ENCODE data around the gene ASPN.

Gene ASPN

DNA sequence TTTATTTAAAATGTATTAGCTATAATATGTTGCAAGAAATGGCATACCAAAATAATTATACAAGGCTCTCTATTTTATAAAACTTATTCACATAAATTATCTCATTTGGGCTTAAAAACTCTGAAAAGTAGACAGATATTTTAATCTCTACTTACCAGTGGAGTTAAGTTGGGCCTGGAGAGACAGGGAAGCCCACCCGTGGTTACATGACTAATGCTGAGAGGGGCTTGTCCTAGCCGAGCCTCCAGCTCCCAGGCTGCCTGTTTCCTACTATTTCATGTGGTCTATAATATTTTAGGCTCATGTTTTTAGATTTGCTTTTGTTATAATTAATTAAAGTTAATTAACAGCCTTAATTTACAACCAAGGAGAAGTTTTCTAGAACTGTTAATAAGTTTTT, 20.9 kb upstream of the ASPN start:
- DNase-seq = no peak

DNA sequence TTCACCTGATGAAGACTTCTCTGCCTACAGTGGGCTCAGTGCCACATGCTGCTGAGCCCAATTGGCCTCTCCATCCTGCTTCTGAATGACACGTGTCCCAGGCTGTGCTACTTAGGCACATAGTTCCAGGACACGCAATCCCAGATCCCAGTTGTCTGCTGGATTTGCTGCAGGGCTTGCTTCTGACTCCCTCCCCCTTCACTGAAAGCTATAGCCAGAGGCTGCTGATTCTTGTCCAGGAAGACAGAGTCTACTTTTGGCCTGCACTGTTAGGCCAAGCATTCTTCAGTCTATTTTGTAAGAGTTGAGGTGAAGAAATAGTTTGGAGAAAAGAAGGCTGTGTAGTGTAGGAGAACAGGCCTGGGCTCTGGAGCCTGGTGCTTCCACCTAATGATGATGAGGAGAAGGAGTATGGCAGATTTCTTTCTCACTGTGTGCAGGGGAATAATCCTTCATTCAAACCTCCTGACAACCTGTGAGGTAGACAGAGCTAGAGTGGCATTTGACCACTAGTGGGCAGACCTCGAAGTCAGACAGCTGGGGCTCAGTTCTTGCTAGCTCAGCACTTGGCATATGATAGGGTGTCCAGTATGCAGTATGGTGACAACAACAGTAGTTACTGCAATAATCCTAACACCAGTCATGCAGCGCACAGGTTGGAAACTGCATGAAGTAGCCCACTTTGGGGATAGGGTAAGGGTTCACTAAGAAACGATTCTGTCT, 19.5 kb upstream of the ASPN start:
- peak; percentile 4 for DNase-seq

DNA sequence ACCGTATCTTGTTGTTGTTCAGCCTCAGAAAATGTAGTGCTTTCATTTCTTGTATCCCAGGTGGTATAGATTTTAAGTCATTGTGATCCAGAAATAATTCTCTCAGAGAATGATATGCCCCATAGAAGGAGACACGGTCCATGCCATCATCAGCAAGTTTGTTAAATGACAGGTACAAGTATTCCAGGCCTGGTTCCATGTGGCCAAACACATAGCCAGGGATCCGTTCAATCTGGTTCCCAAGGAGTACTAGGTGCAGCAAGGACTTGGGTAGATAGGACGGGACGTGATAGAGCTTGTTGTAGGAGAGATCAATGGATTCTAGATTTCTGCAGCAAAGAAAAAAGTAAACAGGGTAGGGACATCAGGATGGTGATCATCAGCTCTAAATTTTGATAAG, 18.4 kb upstream of the ASPN start:
- DNase-seq = no peak

DNA sequence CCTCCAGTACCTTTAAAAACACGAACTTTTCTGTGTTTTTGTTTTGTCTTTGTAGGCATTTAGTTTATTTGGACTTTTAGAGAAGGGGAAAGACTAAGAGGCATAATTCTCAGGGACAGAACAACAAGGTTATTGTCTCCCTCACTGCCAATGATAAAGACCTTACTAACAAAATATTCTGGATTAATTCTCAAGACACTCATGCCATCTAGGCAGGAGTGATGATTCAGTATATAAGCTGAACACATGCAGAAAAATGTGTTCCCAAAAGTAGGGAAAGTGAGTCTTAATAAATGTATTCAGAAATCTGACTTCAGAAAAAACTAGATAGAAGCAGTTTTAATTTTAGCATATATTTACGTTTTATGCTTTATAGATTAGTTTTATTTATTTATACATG, 17.4 kb upstream of the ASPN start:
- DNase-seq = no peak

DNA sequence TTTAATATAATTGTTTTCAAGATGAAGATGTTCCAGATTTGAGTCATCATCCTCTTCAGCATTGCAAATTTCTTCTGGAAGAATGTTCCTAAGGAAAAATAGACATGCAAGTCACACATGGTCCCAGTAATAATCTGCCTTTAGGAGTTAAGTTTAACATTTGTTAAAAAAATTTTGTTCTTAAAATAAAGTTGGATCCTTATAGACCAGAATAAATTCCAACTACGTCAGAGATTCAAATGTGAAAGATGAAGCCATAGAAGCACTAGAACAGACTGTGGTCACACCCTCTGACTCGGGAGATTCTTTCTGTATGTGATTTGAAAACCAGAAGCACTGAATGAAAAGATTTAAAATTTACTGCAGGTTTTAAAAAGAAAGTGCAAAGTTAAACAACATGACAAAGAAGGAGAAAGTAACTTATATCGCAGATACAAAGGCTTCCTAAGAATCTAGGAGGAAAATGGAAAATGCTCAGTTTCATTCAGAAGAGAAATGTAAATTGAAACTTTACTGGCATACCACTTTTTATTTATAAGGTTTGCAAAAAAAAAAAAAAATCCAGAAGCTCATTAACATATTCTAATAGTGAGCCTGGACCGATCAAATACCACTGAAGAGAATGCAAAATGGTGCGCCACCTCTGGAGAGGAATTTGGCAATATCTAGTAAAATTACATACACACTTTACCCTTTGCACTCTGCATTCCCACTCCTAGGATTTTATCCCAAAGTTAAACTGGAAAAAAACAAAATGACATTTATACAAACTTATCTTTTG, 14.3 kb upstream of the ASPN start:
- no peak for DNase-seq

DNA sequence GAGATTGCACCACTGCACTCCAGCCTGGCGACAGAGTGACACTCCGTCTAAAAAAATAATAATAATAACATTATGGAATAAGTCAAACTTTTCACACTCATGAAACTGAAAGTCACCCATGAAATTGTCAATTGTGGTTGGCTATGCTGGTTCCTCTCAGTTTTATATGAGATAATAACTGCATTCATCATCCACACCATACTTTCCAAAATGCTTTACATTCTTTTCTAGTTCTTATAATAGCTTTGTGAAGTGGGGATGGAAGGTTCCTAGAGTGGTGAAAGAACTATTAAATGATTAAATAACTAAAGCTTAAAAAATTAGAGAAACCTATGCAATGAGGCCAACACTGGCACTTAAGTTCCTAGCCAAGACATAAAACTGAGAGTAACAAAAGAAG, 12.6 kb upstream of the ASPN start:
- DNase-seq = no peak

DNA sequence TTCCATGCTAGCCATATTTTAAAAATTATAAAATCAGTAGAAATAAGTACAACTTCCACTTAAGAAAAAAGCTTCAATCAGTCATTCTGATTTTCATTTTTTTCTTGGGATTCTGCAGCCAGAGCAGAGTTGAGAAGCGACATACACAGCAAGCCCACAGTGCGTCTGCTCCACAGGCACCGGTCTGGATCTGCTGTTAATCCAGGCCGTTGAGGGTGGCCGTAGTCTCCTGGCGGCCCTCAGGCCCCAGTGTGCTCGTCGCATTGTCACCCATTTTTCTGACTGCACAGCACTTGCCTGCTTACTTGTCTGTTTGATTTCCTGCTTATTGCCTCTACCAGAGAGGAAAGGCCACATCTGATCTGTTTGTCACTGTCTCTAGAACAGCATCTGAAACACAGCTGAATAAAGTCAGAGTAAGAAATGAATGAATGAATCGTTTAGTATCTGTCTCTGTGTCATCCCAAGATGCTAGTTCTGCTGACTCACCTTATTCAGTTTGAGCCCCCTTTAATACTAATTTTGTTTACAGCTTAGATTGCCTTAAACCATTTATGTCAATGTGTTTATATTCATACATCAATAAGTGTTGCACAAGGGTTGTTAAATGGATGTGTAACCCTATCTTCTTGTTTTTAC, 11.6 kb upstream of the ASPN start:
- no peak for DNase-seq

DNA sequence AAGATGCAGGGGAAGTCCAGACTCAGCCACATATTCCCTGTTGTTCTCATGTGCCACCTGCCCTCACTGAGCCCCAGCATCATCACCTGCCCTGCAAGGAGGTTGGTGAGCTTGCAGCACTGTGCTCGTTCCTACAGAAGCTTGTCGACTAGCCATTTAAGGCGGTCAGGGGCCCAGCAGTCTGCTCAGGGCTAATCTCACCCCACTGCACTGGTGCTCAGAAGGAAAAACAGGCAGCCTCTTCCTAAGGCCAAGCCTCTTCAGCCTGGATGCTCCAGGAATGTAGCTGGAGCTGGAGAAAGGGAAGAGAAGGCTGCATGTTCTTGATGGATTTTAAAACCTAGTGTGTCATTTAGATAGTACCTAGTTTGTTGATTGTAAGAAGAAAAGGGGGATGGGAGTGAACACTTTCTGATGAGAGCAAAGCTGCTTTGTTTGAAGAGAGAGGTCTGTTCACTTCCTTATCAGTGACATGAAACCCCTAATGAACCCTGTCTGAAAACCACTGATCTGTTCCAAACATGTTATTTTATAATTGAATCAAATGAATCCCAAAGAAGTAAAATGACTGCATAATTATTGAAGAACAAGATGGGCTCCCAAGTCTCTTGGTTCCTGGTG, 10.6 kb upstream of the ASPN start:
- DNase-seq = no peak

DNA sequence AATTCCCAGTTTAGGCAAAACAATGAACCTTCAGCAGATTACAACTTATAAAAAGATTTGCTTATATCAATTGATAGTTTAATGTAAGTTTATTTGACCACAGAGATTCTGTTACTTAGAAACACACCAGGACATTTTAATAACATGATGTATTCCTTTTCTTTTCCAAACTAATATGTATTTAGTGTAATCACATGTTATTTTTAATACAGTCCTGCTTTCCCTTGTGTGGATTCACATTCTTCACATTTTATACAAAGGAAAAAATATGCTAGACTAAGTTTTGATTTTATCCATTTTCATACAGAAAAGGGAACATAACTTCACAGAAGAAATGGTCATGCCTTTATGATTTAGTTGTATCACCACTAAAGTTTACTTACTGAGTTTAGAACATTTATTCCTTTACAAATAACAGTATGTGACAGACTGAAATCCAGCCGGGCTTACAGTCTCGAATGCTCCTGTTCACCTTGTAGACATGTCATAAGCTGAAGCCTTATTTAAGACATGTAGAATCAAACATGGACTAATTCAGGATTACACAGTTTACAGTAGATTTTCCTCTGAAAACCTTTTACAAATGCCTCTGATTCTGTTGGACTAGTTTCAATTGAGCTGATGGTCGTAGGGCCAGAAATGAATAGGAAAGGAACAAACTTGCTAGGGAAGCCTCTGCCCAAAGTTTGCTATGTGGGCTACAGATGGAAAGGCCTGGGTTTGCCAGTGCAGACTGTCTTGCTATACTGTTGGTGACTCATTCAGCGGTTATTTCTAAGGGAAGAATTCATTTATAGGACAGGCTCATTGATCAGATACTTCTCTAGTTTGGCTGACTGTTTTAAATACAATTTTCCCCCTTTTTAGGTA, 6.6 kb upstream of the ASPN start:
- DNase-seq = no peak

DNA sequence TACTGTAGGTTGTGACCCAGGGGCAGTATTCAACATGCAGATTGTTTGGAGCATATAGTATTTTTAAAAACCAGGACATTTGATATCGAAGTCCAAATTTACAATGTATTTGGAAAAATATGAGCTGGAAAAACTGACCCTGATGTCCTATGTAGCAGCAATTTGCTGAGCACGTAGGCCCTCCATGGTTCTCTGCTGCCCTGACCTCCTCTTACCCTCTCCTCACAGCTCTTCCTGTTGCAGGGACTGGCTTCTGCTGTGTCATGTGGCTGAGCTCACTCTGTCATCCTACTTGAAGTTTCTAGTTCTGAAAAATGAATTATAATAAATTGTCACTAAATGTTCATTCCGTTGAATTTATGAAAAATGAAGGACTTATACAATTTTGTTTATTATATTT, 4.1 kb upstream of the ASPN start:
- no peak for DNase-seq

DNA sequence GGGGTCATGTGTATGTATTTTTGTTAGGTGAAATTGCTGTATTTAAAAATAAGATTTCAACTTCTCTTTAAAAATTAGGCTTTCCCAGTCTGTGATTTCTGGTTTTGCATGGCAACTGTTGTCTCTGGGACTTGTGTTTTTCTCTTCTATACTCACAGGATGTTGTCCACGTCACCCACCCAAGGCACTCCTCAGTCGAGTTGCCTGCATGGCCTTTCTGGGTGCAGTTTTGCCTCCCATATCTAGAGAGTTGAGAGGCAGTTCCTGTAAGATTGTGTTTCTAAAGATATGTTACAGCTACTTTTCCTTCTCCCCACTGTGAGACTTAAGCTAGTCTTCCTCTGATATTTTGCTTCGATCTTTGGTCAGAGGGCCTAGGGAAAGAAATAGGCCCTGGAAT, 2.3 kb upstream of the ASPN start:
- DNase-seq = no peak

DNA sequence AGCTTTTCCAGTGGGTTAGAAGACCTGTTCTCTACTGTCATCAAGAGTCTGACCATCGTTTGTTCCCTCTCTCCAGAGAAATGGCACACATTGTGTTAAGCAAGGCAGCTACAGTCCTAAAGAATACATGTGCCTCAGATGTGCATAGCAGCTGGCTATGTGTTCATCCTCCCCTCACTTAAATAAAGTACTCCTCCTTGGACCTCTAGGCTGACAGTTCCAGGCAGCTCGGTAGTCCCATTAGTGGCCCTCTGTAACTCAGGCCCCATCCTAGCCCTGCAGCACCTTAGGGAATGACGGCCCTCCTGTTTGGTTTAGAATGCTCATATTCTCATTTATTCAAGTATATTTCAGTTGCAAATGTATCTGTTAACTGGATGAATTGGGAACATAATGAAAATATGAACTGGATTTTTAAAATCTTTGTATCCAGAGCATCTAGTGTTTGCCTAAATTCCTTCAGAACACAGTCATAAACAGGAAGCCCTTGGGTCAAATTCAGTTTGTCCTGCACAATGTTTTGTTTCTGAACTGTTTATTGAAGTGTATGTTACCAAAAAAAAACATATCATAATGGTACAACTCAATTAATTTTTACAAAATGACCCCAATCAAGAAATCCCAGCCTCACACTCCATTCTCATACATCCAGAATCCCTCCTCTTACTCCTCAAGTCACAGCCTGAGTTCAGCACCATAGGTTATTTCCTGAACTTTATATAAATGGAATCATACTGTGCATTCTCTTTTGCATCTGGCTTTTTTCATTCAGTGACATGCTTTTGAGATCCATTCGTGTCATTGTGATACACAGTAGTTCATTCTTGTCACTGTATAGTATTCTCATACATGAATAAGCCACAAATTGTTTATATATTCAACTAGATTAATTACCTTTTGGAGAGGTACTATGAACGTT, 1.6 kb upstream of the ASPN start:
- no peak for DNase-seq

DNA sequence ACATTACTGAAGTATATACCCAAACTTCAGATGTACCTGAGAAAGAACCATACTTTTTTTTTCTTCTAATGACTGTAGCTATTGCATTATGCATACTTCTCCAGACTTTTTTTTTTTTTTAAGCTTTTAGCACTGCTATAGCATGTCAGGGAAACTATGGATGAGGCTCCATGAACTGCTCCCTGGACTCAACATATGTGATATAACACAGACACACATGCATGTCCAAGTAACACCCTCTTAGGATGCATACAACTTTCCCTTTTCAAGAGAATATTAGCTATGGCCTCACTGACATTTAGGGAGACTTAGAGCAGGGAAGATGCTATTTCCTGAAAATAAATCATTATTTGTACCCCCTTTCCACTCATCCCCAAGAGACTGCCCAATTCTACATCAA, 499 bp upstream of the ASPN start:
- DNase-seq = no peak

DNA sequence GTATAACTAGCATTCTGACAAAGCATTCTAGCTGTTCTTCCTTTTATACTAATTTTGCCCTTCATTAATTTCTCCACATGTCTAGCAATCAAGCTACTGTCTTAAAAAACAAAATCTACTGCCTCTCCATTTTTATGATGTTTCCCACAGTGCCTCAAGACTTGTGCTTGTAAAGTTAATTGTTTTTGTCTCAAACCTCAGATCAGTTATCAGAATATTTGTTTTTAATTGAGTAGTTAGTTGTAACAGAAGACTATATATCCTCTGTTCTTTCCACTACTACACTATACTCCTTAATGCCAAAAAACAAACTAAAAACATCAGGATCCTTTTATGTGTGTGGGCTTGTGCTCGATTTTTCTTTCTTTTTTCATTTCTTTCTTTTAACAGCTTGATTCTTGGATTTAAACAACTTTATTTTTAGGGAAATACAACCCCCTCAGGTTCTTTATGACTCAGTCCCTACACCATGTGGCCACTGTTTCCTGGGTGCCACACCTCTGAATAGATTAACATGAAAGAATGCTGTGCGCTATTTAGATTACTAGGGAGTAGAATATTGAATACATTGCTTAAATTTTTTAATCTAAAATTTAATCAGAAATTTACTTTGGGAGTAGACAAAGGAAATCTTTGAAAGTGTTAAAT, 1.2 kb downstream of the ASPN start:
- no peak for DNase-seq

DNA sequence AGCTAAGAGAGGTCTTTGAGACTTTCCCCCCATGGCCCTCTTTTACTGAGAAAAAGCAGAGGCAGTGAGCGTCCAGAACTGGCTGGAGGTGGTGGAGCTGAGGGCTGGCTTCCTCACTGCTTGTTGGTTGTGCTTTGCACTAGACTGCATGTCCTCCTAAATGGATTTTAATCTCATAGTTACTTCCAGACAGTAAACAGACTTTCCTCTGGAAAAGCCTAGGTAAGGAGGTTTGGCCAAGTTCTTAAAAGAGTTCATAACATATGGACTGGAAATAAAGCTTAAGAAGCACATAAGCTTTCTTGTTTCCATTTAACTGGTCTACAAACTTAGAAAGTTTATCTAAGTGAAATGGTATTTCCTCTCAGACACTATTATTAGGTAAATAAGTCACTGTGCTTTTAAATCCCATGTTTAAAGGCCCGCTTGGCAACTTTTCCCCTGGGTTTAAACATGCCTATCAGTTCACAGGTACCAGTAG, 2.0 kb downstream of the ASPN start:
- no peak for DNase-seq

DNA sequence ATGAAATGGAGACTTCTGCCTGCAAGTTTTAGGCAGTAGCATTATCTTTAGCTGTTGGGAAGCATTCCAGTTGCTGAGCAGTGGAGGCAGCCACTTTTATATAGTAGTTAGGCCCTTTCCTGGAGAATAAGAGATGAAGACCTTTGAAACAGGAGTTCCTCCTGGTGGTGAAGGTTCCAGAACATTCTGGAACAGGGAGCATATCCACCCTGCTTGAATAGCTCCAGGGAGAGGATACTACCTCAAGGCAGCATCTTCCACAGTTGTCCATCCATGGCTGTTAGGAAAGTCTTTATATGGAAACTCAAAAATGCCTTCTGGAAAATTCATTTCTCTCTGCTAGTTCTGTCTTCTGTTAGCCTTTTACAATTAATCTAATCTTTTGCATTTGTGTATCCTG, 3.0 kb downstream of the ASPN start:
- no peak for DNase-seq

DNA sequence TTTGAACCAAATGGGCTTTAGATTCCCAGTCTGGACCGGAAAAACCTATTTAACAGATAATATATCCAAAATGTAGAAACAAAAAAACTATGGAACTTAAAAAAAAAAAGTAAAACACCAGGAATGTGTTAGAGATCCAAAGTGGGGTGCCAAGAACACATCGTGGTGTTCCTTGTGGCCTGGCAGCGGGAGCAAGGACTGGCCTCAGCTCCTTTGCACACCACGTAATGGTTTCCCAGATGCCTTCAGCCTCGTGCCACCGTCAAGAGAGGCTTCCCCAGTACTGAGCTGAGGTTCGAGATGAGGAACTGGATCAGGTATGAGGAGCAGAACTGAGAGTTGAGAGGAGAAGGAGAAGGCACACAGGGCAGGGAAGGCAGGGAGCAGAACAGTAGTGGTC, 3.5 kb downstream of the ASPN start:
- no peak for DNase-seq

DNA sequence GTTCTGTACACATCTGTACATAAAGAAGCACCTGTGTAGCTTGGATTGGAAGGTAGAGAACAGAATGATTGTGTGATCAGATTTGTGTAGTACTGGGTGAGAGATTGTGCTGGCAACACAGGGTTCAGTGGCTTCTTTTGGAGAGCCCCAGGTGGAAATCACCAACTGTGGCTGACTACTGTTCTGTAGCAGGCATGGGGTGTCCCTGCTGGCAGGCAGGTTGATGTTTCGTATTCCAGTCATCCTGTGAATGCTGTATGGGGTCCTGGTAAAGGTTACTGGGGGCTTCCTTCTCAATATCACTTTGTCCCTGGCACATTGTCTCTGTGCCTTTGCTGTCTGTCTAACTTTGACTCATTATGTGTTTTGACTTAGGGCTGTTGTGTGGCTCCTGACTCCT, 5.3 kb downstream of the ASPN start:
- no peak for DNase-seq

DNA sequence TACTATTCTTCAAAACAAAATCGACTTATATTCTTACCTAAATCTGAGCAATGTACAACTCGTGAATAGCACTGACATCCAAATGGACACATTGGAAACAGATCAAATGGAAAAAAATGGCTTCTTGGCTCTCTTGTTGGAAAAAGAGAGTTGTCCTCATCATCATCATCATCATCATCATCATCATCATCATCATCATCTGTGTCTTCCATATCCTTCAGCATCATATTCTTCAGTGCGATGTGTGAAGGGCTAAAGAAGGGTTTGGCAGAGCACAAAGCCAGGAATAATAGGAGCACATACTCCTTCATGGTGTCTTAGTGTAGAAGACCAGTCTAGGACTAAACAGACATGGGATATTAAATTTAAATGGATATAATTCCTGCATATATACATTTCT, 7.7 kb downstream of the ASPN start:
- no peak for DNase-seq

DNA sequence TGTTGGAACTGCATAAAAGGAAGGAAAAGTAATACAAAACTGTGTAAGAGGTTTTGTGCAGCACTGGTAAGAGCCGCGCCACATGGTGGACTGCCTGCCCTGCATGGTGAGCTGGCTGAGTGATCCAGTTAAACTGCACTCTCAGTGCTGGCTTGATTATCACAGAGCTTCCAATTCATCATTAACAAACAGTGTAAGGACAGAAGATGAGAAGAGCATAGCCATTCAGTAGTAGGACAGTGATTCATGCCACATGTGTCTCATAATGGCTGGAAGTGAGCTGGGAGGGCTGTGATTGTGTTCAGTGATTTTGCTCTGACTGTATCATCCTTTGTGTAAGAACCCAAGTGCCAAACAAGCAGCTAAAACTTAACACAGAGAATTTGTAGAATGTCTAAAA, 14.1 kb downstream of the ASPN start:
- no peak for DNase-seq

DNA sequence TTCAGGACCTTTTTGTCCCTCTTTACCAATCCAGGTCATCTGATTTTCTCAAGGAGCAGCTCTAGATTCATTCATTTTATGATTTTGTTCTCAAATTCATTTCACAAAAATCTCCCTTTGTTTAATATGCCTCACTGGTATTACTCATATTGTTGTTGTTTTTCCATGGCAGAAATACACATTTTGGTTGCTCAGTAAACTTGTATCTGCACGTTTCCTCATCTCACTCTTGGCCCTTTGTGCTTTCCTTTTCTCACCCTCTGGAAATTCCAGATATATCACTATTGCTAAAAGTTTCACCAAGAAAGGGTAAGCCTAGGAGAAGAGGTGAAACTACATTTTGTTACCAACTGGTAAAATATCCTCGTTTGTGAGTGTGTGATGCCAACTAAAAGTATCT, 14.8 kb downstream of the ASPN start:
- DNase-seq = no peak

Data from stimulated activated CD4-positive, alpha-beta T cell treated with anti-CD3 and anti-CD28 coated beads, Interleukin-4, amount 100 ng/mL, for 24 hours (primary cell).